ENCODE measurements around the gene XPNPEP1.

DNA sequence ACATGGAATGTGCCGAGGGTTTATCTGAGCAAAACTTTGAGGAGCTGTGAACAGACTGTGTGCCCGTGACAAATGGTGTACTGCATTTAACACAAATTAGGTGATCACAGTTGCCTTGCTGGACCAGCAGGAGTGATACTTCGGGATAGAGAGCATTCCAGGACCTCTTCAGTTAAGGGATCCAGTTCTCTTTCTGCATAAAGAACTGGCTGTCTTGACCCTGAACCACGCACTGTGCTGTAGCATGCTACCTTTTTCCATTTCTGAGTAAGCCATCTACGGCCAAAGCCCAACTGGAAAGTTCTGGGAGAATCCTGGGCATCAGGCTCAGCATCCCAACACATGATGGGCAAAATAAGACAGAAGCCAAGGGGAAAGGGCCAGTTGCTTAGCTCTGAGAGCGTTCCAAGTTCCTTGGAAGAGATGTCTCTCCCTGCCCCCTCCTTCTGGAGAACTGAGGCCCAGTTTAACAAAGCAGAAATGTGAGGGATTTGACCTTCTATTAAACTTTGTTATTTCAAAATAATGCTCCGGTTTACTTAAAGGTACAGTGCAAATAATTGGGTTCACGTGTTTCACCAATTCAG, 46.5 kb upstream of the XPNPEP1 start:
- TF ChIP-seq POLR2AphosphoS5 (IDR thresholded peaks at IDR 0.05) (no peak), EP300 (IDR thresholded peaks at IDR 0.05; ENCODE audit: low read depth) (no peak), POLR2A (IDR thresholded peaks at IDR 0.05) (no peak)
- TF ChIP-seq, protein P1, sequence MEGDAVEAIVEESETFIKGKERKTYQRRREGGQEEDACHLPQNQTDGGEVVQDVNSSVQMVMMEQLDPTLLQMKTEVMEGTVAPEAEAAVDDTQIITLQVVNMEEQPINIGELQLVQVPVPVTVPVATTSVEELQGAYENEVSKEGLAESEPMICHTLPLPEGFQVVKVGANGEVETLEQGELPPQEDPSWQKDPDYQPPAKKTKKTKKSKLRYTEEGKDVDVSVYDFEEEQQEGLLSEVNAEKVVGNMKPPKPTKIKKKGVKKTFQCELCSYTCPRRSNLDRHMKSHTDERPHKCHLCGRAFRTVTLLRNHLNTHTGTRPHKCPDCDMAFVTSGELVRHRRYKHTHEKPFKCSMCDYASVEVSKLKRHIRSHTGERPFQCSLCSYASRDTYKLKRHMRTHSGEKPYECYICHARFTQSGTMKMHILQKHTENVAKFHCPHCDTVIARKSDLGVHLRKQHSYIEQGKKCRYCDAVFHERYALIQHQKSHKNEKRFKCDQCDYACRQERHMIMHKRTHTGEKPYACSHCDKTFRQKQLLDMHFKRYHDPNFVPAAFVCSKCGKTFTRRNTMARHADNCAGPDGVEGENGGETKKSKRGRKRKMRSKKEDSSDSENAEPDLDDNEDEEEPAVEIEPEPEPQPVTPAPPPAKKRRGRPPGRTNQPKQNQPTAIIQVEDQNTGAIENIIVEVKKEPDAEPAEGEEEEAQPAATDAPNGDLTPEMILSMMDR (IDR thresholded peaks at IDR 0.05): no peak

All from transverse colon (tissue), 4 donors.